Measurements from ENCODE around the gene GSX2. TPM values are rescaled to one million over a fixed set of nuclear protein-coding genes. Genes with fewer than 3 reads are reported as not detected.

Gene GSX2
- total RNA-seq, 1 donor from 2014 or later: not detected

DNA sequence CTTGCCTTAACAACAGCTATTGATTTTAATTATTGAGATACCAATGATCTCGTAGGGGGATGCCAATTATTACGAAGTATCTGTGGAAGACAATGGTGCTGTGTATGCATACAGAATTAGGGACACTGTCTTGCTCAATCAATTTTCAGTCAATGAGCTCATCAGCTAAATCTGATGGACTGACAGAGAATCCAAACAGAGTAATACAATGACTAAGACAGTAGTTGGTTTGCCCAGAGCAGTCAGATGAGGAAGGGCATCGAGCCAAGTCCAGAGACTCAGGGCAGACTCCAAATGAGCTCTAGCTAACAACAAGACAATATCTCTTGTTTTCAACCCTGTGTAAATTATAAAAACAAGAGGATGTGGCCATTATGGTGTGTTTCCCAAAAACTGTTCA lies 14.7 kb upstream of the GSX2 start:
- intact Hi-C loops (cut with micrococcal nuclease): no loop called here
- DNase-seq: no peak
- H3K27me3 Mint-ChIP-seq: peaks cover 18% of the 10 kb centered on the region
- H3K27ac Mint-ChIP-seq: no peak overlapping the region
- no peak overlapping the region for H3K4me3 Mint-ChIP-seq
- no peaks in the 10 kb centered on the region for H3K9me3 Mint-ChIP-seq
- H3K4me1 Mint-ChIP-seq: no peaks in the 10 kb centered on the region
- ChIA-PET POLR2A (no interaction called here), CTCF (interaction anchor here (1.4 kb wide), 1 partner anchor 8 kb away, joined by 3 read pairs; no protein-coding TSS in a partner anchor)
- H3K36me3 Mint-ChIP-seq (ENCODE audit: low read depth): no peaks in the 10 kb centered on the region
- no peak for ATAC-seq (ENCODE audit: low read depth)
- TF ChIP-seq CTCF (IDR thresholded peaks at IDR 0.05): no peak

DNA sequence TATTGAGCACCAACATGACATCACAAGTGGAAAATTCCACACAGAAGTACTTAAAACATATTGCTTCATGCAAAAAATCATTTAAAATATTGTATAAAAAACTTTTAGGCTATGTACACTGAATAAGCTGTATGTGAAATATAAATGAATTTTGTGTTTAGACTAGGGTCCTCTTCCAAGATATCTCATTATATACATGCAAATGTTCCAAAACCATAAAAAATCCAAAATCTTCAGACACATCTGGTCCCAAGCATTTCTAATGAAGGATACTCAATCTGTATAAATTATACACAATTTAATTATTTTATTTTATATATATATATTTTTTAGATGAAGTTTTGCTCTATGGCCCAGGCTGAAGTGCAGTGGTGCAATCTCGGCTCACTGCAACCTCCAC lies 10.1 kb upstream of the GSX2 start:
- intact Hi-C loops (cut with micrococcal nuclease): no loop called here
- TF ChIP-seq CTCF (IDR thresholded peaks at IDR 0.05): no peak
- no peak for ATAC-seq (ENCODE audit: low read depth)
- CTCF ChIA-PET: interaction anchor here (1.2 kb wide), 1 partner anchor 144 kb away, joined by 3 read pairs; no protein-coding TSS in a partner anchor
- Mint-ChIP-seq H3K27me3 (peaks cover 48% of the 10 kb centered on the region), H3K4me3 (no peak overlapping the region), H3K27ac (no peak overlapping the region), H3K36me3 (ENCODE audit: low read depth) (no peaks in the 10 kb centered on the region), H3K4me1 (peaks cover 33% of the 10 kb centered on the region), H3K9me3 (no peaks in the 10 kb centered on the region)
- no peak for DNase-seq
- POLR2A ChIA-PET: no interaction called here

DNA sequence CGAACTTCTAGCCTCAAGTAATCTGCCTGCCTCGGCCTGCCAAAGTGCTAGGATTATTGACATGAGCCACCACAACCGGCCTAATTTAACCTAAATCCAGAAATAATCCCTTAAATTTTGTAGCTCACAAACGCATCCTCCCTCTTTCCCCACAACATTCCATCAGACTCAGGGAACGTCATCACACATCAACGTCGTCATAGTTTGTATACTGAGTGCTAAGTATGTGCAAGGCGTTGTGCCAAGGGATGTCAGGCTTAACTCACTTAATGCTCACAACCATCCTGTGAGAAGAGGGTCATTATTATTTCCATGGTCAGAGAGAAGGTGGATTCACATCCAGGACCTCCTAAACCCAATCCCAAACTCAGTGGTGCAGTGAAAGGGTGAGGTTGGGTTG lies 9.6 kb upstream of the GSX2 start:
- Mint-ChIP-seq H3K27ac (no peak overlapping the region), H3K4me3 (peak overlapping the region; percentile 5), H3K4me1 (peaks cover 33% of the 10 kb centered on the region), H3K27me3 (peaks cover 52% of the 10 kb centered on the region), H3K36me3 (ENCODE audit: low read depth) (no peaks in the 10 kb centered on the region), H3K9me3 (no peaks in the 10 kb centered on the region)
- ChIA-PET POLR2A (no interaction called here), CTCF (interaction anchor here (1.2 kb wide), 1 partner anchor 144 kb away, joined by 3 read pairs; no protein-coding TSS in a partner anchor)
- intact Hi-C loops (cut with micrococcal nuclease): no loop called here
- no peak for DNase-seq
- ATAC-seq (ENCODE audit: low read depth): no peak
- TF ChIP-seq CTCF (IDR thresholded peaks at IDR 0.05): no peak

- ChIA-PET POLR2A (no interaction called here), CTCF (interaction anchor here (1.2 kb wide), 1 partner anchor 143 kb away, joined by 3 read pairs; no protein-coding TSS in a partner anchor)
- intact Hi-C loops (cut with micrococcal nuclease): loop anchor here (1.0 kb wide), 2 partner anchors 8 to 27 kb away; partner anchors contain the start of gene CHIC2
- Mint-ChIP-seq H3K27me3 (peaks cover 56% of the 10 kb centered on the region), H3K4me3 (peak overlapping the region; percentile 87), H3K27ac (no peak overlapping the region), H3K36me3 (ENCODE audit: low read depth) (no peaks in the 10 kb centered on the region), H3K9me3 (no peaks in the 10 kb centered on the region), H3K4me1 (peaks cover 33% of the 10 kb centered on the region)
- ATAC-seq (ENCODE audit: low read depth) (peak; percentile 61), DNase-seq (no peak)
- TF ChIP-seq CTCF (IDR thresholded peaks at IDR 0.05): no peak
Measured at GRCh38 chr4:54090804-54091623, 8.9 kb upstream of the GSX2 start.

DNA sequence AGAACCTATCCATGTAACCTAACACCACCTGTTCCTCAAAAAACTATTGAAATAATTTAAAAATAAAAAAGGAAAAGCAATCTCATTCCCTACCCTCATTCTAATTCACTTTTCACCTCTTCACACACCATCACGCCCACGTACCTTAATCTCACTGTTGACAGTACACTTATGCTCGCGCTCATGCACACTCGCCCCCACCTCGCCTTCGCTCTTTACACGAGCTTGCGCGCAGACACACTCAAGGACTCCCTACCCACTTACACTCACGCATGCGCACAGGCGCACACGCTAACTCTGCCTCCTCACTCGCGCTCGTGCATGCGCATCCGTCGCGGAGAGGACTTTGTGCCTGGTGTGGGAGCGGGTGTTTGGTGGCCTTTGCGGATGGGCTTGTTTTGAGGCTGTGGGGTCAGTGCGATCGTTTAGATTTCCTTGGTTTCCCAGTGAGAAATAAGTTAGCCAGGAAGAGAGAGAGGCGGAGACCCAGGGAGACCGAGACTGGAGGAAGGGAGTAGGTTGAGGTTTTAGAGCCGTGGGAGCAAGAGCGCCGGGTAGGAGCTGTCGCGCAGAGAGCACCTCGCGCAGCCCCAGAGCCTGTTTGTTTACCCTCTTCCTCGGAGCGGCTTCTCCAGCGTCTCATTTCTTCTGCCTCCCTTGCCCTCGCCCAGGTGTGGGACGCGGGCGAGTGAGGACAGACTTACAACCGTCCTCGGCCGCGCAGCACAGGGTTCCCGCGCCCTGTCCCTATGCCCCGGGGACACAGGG lies 8.1 kb upstream of the GSX2 start:
- H3K27ac Mint-ChIP-seq: peak overlapping the region; percentile 59
- no peak for TF ChIP-seq CTCF (IDR thresholded peaks at IDR 0.05)
- H3K4me1 Mint-ChIP-seq: peaks cover 33% of the 10 kb centered on the region
- ChIA-PET CTCF (no interaction called here), POLR2A (no interaction called here)
- intact Hi-C loops (cut with micrococcal nuclease): loop anchor here (1.0 to 2.0 kb wide), 3 partner anchors 7 to 141 kb away; partner anchors contain the start of gene CHIC2
- H3K27me3 Mint-ChIP-seq: peaks cover 63% of the 10 kb centered on the region
- H3K36me3 Mint-ChIP-seq (ENCODE audit: low read depth): no peaks in the 10 kb centered on the region
- peak; percentile 55 for DNase-seq
- no peaks in the 10 kb centered on the region for H3K9me3 Mint-ChIP-seq
- H3K4me3 Mint-ChIP-seq: peak overlapping the region; percentile 87
- ATAC-seq (ENCODE audit: low read depth): peak; percentile 91

Data from activated B cell treated with CpG ODN at 0.5 μM for 24 hours (primary cell).